ENCODE results near the gene SLC22A1.
"Not testable (repeated sequence)": the region's sequence is repeated elsewhere in the genome, so short reads cannot be mapped to it uniquely, and the experiment has no call there.

Gene SLC22A1

DNA sequence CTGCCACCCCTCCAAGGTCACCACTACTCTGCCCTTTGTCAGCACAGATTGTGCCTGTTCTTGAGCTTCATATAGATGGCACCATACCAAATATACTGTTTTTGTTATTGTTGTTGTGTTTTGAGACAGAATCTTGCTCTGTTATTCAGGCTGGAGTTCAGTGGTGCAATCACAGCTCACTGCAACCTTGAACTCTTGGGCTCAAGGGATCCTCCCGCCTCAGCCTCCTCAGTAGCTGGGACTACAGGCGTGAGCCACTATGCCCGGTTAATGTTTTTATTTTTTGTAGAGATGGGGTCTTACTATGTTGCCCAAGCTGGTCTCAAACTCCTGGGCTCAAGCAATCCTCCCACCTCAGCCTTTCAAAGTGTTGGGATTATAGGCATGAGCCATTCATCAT lies 18.9 kb downstream of the SLC22A1 start:
- DNase-seq, result not testable (repeated sequence)

DNA sequence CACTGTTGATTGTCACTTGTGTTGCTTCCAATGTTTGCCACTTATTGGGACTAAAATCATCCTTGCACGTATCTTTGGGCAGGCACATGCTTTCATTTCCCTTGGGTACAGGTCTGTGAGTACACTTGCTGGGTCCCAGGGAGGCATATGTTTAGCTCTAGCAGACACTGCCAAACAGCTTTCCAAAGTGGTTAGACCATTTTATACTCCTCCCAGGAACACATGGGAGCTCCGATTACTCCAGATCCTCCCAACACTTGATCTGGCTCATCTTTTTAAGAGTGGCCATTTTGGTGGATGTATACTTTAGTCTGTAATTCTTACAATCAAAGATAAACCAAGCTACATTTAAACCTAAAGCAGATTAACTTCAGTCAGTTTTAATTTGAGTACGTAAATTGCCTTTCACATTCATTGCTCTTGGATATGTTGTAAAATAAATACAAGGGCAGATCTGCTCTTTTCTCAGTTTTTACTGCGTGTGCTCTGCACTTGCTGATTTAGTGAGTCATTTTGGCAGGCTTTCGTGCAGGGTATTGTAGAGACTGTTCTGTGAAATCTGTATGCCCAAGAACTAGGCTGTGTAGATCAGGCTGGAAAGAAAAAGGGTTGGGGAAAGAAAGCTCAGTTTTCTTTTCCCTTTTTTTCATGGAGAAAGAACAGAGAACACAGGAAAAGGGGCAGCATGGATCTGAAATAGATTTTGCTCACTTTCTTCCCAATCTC lies 19.5 kb downstream of the SLC22A1 start:
- DNase-seq, result no peak

DNA sequence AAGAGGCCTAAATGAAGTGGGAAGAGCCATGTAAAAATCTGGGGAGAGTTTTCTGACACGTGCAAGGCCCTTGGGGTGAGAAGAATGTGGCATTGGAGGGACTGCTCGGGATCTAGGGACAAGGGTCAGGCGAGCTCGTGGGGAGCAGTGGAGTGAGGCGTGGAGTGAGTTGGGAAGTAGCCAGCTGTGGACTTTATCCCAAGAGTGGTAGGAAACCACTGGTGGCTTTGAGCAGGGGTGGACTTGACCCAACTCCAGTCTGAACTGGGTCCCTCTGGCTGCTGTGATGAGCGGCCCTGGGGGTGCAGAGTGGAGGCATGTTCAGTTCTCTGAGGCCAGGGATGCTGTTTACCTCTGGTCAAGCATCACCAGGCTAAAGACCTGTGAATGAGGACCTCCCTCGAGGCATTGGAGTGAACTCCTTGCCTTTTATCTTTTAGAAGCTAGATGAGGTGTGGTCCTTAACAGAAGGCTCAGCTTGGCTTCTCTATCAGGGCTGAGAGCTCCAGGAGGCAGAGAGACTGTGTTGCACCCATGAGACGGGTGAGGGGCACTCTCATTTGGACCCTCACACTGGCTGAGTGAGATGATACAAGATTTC lies 20.6 kb downstream of the SLC22A1 start:
- DNase-seq, result no peak

DNA sequence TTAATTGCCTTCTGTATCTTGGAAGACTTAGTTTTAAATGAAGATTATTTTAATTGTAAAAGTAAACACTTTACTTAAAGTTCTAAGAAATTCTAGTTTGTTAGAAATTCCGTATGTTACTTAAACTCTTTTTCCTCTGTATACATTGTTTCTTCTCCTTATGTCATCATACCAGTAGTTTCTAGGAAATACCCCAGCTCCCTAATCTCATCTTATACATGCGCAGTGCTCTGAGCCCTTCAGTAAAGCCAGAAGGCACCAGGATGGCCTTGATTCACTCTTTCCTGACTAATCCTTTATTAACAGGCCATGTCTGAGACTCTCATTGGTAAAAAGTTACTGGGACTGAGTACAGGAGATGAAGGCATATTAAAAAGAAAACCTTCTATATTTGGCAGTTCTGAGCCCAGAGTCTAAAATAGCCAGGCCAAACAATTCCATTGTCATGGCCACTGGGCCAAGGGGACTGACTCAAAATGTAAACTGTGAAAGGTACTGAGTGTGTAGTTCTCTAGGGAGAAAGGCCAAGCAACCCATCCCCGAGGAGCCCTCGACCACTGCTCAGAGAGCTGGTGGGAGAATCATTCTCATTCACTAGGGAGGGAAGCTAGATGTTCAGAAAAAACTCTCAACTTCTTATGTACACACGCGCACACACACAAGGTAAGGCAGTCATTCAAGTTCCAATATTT lies 25.0 kb downstream of the SLC22A1 start:
- no peak for DNase-seq

DNA sequence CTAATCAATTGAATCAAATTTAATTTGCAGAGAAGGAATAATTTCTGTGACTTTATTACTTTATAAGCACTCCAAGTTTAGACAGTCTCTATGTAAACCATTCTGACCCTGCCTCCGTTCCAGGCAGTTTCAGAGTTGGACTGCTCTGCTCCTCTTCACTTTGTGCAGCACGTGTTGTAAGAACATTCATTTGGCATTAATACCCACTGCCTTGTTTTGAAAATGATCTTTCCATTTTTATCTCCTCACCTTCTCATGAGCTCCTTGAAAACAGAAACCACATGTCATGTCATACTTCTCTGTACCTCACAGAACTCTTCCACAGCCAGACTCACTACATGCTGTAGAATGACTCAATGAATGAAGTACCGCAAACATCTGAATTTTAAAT lies 25.5 kb downstream of the SLC22A1 start:
- no peak for DNase-seq

DNA sequence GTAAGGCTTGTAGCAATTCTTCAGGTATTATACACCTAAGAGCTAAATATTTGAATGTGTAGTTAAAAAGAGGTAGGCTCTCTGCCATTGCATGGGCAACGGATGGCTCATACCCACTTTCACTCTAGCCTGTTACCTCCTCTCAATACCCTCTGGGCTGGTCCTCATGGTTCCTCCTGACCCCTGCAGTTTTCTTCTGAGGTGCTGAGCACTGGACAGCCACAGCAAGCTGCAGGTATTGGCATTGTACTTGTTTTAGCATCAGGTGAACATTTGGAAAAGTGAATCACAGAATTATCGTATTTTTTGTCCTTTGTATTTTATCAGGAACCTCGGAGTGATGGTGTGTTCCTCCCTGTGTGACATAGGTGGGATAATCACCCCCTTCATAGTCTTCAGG lies 32.9 kb downstream of the SLC22A1 start:
- DNase-seq, result no peak

DNA sequence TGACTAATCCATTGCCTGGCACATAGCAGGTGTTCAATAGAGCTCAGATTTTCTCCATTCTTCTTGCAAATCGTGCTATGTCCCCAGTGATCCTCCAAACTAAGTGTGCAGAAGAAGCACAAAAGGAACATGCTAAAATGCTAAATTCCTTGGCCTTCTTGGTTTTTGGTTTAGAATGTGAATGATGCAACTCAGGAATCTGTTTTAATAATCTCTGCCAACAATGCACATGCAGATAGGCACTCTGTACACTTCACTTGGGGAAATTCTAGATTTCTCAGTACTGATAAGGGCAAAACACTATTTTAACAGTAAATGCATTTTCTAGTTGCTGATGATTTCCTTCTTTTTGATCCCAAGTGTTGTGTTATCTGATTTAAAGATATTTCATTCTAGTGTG lies 35.2 kb downstream of the SLC22A1 start:
- DNase-seq, result no peak

DNA sequence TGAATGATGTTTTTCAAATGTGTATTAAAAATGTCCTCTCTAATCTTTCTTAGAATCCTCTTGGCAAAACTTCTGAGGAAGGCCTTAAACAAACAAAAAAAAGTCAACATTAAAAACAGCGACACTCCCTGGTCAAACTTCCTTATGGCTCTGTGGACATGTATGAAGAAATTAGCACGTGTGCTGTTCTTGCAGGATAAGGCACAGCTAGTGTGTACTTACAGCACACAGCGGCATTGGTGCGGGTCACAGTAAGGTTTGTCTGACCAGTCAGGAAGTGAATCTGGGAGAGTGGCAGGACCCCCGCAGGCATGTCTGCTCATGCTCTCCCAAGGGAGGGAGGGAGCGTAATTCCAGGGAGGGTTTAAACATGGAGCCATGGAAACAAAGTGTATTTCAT lies 38.8 kb downstream of the SLC22A1 start:
- no peak for DNase-seq

DNA sequence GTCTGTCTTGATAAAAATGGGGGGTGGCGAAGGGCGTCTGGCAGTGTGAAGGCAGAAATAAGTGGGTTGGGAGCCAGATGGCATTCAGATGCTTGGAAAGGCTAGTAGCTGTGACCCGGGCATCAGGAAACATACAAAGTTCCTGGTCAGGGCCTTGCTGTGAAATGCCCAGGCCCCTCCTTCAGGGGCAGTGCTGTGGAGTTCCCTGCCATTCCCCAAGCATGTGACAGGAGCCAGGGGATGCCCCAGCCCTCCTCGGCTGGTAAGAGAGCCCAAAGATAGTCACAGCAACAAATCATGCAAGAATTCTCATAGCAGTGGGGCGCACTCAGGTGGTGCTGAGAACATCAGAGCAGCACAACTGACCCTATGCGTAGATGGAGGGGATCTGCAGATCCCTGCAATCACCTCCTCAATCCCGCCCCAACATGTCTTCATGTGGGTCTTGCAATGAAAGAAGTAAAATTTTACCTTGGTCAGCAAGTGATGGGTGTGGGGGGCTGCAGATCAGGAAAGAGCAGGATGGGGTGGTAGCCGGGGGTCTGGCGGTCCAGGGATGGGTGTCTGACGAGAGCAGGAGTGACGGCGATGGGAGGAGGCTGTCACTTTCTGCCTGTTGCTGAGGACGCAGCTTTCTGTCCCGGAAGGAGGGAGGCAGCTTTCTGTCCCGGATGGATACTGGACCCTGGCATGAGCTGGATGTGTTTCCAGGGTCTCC lies 39.5 kb downstream of the SLC22A1 start:
- no peak for DNase-seq

DNA sequence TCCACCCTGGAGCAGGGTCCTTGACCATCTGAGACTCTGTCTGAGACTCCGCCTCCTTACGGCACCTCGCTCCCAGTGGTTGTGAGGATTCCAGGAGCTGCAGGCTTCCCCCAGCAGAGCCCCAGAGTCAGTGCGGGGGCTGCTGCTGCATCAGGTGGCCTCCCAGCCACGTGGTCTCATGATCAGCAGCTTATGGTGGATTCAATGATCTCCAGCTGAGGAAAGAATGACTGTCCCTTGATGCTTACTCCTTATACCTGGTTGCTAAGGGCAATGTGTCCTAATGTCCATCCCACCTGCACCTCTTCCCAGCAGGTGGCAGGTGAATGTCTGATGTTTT lies 40.0 kb downstream of the SLC22A1 start:
- no peak for DNase-seq

DNA sequence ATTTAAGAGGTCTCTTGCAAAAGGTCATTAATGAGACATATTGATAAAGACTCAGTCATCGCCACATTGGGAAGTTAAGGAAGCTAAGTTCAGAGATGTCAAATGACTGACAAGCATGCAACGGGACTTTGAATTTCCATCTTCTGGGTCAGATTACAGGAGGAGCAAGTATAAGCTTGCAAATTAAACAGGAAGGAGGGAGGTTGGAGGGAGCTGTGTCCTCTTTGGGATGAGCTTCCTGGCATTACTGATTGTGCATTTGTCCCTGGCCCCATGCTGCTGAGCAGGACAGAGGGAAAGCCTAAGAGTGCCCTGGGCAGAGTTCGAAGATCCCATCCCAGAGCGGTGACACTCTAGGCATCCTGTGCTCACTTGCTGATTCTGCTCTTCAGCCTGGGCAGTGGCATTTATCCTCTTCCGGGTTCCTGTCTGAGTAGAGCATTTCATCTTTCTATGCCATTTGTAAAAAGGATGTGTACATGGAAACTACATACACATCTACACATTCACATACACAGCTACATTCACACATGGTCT lies 40.5 kb downstream of the SLC22A1 start:
- no peak for DNase-seq

DNA sequence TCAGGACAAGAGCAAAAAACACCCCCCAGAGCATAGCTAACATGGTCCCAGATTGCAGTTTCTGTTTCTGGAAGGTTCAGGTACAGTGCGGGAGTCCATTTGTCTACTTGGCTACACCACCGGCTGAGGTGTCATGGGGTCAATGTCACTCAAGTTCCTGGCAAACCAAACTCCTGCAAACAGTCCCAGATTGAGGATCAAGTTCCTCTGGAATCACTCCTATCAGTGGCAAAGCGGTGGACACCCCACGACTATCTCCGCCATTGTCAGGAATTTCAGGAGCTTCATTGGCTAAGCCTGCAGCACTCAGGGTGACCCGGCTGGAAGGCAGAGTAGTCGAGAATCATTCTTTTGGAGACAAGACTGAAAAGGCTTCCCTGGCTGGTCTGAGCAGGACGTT lies 41.8 kb downstream of the SLC22A1 start:
- DNase-seq, result no peak

DNA sequence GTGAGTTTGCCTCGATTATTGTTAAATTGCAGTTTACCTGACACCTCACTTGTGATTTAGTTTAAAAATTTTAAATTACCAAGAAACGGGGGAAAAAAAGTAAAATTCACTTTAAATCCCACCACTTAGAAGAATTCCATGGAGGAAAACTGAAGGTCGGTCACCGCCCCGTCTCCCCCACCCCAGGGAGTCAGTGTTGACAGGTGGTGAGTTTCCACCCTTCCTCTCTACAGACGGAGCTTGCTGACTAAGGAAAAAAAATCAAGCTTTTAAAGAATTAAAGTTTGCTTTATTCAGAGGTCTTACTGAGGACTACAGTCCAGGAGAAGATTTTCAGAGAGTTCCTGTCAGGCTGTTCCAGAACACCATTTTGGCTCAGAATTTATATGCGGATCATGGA lies 42.3 kb downstream of the SLC22A1 start:
- no peak for DNase-seq

DNA sequence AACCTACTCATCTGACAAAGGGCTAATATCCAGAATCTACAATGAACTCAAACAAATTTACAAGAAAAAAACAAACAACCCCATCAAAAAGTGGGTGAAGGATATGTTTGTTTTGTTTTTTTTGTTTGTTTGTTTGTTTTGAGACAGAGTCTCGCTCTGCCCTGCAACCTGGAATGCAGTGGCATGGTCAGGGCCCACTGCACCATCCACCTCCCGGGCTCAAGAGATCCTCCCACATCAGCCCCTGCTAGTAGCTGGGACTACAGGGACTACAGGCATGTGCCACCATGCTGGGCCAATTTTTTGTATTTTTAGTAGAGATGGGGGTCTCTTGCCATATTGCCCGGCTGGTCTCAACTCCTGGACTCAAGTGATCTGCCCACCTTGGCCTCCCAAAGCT lies 44.3 kb downstream of the SLC22A1 start:
- not testable (repeated sequence) for DNase-seq

DNA sequence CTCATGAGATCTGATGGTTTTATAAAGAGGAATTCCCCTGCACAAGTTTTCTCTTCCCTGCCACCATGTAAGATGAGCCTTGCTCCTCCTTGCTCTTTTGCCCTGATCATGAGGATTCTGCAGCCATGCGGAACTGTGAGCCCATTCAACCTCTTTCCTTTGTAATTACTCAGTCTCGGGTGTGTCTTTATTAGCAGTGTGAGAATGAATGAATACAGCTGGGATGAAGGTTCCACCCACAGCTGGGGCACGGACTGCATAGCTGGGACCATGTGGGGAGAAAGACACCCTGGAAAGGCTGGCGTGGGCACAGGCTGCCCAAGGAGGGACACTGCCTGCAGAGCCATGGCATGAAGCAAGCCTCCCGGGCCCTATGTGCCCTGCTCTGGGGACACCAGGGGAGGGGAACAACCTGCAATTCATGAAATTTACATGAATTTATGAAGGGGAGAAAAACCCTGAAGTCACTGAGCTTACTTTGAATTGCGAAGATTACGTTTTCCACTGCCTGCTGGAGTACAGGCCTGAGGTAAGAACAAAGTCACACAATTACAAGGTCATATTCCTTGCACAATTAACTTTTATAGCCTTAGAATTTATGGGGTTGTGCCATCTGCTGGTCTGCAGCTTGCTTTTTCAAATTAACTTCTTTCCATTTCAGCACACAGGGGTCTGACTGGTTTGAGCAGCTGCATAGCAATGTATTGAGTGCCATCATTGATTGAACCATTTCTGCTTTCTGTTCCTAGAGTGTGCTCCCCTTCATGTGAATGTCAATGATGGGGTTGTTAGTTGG lies 46.2 kb downstream of the SLC22A1 start:
- DNase-seq, result no peak

DNA sequence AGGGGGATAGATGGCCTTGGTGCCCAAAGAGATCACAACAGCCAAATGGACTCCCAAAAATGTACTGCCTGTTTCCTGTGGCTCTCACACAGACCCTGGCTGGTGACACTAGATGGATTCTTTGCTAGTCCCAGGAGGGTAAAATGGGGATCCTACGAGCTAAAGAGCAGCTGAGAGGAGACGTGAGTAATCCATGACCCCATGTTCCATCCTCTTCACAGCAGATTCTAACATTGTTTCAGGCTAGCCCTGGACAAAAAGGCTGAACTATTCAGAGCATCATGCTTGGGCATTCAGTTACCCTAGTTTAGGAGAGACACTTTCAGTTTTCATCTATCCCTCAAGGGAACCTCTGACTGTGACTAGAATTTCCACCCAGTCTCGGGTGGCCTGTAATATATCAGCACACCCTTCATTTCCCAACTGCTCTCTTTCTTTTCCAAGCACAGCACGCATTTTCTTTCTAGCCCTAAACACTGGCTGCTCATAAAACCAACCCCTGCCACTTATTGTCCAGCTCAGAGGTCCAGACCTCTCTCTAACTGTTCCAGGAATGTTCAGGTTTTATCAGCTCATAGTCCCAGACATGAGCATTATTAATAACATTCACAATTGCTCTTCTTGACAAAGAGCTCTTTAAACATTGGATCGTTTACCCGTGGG lies 48.5 kb downstream of the SLC22A1 start:
- DNase-seq, result no peak

DNA sequence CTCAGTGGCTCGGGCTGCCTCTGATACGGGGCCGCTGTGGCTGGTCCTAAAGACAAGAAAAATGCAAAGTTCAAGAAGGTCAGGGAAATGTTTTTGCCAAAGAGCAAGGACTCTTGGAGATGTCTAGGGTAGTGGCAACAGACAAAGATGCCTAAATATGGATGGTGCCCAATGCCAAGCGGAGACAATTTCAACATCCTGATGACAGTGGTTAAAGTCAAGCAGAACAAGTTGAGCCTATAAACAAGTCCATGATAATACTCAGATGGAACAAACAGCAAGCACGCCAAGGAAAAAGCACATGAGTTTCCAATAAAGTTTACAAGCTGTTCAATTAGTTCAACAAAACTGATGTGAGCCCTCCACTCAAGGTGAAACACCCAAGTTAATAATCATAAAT lies 51.1 kb downstream of the SLC22A1 start:
- no peak for DNase-seq

DNA sequence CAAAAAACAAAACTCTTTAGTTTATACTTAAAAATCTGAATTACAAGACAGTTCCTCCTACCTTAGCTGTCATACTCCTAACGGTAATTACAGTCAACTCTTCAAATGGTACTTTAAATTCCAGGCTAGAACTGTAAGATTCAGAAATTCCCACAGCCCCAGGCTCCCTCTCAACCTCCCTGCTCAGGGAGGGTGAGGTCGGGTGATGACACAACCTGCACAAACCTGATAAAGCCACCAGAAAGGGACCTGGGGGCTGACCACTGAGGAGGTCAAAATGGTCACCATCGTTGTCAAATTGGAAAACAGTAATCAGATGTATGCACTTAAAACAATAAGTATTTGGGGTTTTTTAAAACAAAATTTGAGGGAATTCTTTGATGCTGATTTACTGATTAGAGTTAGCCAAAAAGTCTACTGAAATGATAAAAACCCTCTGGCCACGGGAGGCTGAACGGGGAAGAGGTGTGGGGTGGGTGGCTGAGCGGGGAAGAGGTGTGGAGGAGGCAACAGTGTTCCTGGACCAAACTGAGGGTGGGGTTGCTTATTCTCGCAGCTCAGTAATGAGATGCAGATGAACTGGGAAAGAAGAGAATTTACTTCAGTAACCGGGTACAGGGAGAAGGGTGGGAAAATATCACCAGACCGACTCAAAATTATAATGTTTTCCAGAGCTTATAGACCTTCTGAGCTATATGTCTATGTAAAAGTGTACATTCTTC lies 52.4 kb downstream of the SLC22A1 start:
- DNase-seq, result no peak

DNA sequence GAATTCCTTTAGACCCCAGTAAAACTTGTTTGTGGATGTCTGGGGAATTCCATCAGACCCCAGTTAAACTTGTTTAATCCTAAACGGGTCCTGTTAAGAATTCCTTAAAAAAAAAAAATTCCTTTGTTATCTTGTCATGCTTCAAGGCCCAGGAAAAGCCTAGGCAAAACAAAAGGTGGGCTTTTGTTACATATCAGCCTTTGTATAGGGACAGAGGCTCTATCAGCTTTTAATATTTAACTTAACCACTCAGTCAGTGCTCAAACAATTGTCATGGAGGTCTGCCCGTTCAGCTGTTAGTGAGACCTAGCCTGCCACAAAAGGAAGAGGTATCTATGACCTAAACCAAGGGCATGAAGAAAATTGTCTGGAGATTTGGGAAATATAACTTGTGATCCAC lies 53.1 kb downstream of the SLC22A1 start:
- DNase-seq, result no peak

DNA sequence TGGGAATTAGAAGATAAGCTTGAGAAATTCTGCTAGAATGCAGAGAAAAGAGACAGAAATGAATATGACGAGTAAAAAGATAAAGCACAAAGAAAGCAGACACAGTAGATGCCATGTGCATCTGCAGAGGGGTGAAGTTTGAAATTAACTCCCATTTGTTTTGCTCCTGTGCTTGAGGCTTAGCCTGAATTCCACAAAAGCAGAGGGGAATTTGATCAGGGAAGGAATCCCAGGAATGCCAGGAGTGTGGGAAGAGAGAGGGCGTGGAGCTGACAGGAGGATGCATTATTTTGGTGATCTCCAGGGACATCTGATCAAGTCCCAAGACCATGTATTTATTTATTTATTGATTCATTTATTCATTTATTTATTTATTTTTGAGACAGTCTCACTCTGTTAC lies 55.6 kb downstream of the SLC22A1 start:
- DNase-seq, result no peak

DNA sequence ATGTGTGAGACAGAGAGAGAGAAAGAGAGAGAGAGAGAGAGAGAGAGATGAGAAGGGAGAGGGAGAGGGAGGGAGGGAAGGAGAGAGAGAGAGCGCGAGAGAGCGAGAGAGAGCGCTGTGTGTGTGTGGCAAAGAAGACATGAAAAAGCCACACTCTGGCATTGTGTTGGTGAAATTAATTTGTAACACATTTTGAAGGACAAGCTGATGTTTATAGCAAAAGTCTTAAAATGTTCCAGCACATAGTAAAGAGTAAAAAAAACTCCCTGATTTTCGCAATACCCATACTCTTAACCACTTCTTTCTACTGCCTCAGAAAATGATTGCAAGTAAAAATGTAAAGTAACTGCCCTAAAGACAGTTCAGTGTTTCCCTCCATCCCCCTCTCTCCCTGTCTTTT lies 56.7 kb downstream of the SLC22A1 start:
- no peak for DNase-seq

DNA sequence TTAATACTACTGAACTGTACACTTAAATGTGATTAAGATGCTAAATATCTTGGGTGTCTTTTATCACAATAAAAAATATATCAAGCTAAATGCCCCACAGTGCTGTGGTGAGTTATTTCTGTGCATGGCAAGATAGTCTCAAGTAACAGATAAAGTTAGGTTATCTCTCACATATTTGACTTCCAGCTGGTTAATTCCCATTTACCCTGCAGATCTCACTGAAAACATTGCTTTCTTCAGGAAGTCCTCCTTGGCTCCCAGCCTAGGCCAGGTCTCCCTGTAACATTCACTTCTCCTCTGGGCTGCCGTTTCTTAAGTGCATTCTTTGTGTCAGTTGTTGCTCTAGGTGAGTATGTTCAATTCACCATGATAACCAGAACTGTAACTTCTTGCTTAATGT lies 59.1 kb downstream of the SLC22A1 start:
- no peak for DNase-seq

Data from CD4-positive, alpha-beta T cell treated with Interleukin-15 for 1 hour (primary cell).